Measurements from ENCODE around the gene AHR.
"Not testable (repeated sequence)": the region's sequence is repeated elsewhere in the genome, so short reads cannot be mapped to it uniquely, and the experiment has no call there.

AHR gene

GRCh38 chr7:17380736-17381662, 82.5 kb downstream of the AHR start:
- no peak for DNase-seq

- DNase-seq = not testable (repeated sequence)
These were observed 84.2 kb downstream of the AHR start for GRCh38 chr7:17382408-17383354.

- DNase-seq = no peak
These were observed 85.9 kb downstream of the AHR start for GRCh38 chr7:17384400-17384799.

GRCh38 chr7:17385612-17386011, 87.2 kb downstream of the AHR start:
- no peak for DNase-seq

- no peak for DNase-seq
These were observed 91.9 kb downstream of the AHR start for GRCh38 chr7:17390392-17390791.

GRCh38 chr7:17391366-17391765, 92.9 kb downstream of the AHR start:
- DNase-seq = no peak

GRCh38 chr7:17392846-17393245, 94.4 kb downstream of the AHR start:
- no peak for DNase-seq

- DNase-seq = not testable (repeated sequence)
These were observed 96.1 kb downstream of the AHR start for GRCh38 chr7:17394563-17394962.

All from CD4-positive, alpha-beta T cell treated with Interleukin-4 for 1 hour (primary cell).